Thymus (tissue), 11 donors: Measurements from ENCODE around the gene SRSF8. TPM values are rescaled to one million over a fixed set of nuclear protein-coding genes. Genes with fewer than 3 reads are reported as not detected.
"Not testable (repeated sequence)": the region's sequence is repeated elsewhere in the genome, so short reads cannot be mapped to it uniquely, and the experiment has no call there.

ENCODE experiments used
- DNase-seq, 9 donors: peaks; one replicate each; pipeline ENCODE4 v3.0.0-alpha.2; 2013; ENCODE audit warnings: low spot score in 9 of 9, low read depth in 6 of 9, missing footprints in 1 of 9
- H3K27ac ChIP-seq, 2 donors: one replicate each; pipeline ENCODE4 v1.5.1; 2013; ENCODE audit warnings: control low read depth in 1 of 2, low read depth in 1 of 2, low read length in 1 of 2, mild to moderate bottlenecking in 1 of 2, moderate library complexity in 1 of 2
- H3K27me3 ChIP-seq, 2 donors: one replicate each; pipeline ENCODE4 v1.5.1; 2013; ENCODE audit warnings: low read length in 1 of 2; ENCODE audit not compliant: control insufficient read depth in 2 of 2, insufficient read depth in 1 of 2
- H3K36me3 ChIP-seq, 2 donors: one replicate each; pipeline ENCODE4 v1.5.1; 2013; ENCODE audit warnings: low read length in 1 of 2, mild to moderate bottlenecking in 1 of 2, moderate library complexity in 1 of 2; ENCODE audit not compliant: control insufficient read depth in 2 of 2, insufficient read depth in 2 of 2
- H3K4me1 ChIP-seq, 2 donors: one replicate each; pipeline ENCODE4 v1.5.1; 2013; ENCODE audit warnings: low read length in 2 of 2; ENCODE audit not compliant: control insufficient read depth in 2 of 2, insufficient read depth in 2 of 2
- H3K4me3 ChIP-seq, 2 donors: one replicate each; pipeline ENCODE4 v1.5.1; 2013; ENCODE audit warnings: low read length in 2 of 2, control low read depth in 1 of 2, mild to moderate bottlenecking in 1 of 2
- H3K9me3 ChIP-seq, 2 donors: one replicate each; pipeline ENCODE4 v1.5.1; 2013; ENCODE audit warnings: low read length in 1 of 2, mild to moderate bottlenecking in 1 of 2; ENCODE audit not compliant: control insufficient read depth in 2 of 2, insufficient read depth in 1 of 2
- WGBS: extraction: QIAGEN DNeasy Blood & Tissue Kit; methylation state at CpG from one replicate; pipeline ENCODE4 v1.1.7; 2013; 5-methylcytosine and 5-hydroxymethylcytosine counted together
- polyA plus RNA-seq: library from polyadenylated mRNA; stranded (reverse); fragments of 200-250 nt; gene quantifications from one replicate; pipeline ENCODE4 v1.2.3, GENCODE V29; 2013
- total RNA-seq: library from RNA; stranded (reverse); fragments of 120-200 nt; gene quantifications from one replicate; pipeline ENCODE4 v1.2.4, GENCODE V29; 2013
- donor health status: healthy.

Gene SRSF8
- total and polyA plus RNA-seq, 2 donors, result 12.5 to 76.8 TPM

DNA sequence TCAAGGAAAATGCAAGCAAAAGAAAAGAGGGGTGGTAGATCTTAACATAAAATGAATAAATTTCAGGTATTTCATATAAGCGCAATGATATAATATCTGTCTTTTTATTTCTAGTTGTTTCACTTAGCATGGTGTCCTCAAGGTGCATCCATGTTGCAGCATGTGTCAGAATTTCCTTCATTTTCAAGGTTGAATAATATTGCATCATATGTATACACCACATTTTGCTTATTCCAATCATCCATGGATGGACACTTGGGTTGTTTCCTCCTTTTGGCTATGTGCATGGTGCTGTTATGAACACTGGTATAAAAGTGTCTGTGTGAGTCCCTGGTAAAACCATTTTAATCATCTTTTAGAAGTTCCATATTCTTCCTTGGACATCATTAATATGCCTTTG lies 24.5 kb upstream of the SRSF8 start:
- DNase-seq, result no peak
- Histone ChIP-seq H3K9me3 (no peaks in the 10 kb centered on the region), H3K4me1 (no peaks in the 10 kb centered on the region), H3K4me3 (no peak overlapping the region), H3K27ac (no peak overlapping the region), H3K36me3 (no peaks in the 10 kb centered on the region), H3K27me3 (peaks cover 7 to 17% of the 10 kb centered on the region in 2 donors)
- 100% methylated on average over 1 of the region's 1 CpG for WGBS

DNA sequence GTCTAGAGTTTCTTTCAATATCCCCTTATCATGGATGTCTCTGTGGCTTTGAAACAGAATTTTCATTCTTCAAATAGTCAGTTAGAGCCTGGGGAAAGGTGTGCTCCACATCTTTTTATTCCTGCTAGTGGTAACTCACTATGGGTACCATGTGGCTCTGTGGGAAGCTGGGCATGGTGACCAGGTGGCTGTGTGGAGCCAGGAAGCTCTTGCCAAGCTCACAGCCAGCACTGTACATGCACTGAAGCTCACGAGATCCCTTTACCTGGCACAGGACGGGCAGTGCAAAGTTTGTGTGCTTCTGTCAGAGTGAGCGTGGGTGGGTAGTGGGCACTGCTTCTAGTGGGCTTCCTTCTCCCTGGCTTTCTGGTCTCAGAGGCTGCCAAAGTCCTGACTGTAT lies 23.8 kb upstream of the SRSF8 start:
- Histone ChIP-seq H3K9me3 (no peaks in the 10 kb centered on the region), H3K36me3 (no peaks in the 10 kb centered on the region), H3K4me1 (no peaks in the 10 kb centered on the region), H3K4me3 (no peak overlapping the region), H3K27me3 (peaks cover 2 to 11% of the 10 kb centered on the region in 2 donors), H3K27ac (no peak overlapping the region)
- 95% methylated on average over 3 of the region's 3 CpGs for WGBS
- DNase-seq, result no peak

DNA sequence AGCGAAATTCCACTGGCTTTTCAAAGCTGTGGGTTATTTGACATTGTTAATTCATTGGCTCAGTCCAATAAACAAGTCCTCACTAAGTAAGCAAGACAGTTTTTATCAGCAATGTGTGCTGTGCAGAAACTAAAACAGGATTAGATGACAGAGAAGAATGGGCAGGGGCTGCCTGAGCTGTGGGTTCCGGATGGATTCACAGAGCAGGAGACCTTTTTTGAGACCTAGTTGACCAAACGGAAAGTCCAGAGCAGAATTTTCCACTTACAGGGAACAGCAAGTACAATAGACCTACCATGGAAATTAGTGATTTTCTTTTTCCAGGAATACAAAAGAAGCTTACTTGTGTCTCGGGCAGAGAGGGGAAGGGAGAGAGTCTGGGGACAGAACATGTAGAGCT lies 22.7 kb upstream of the SRSF8 start:
- no peak for DNase-seq
- Histone ChIP-seq H3K4me3 (no peak overlapping the region), H3K9me3 (no peaks in the 10 kb centered on the region), H3K4me1 (no peaks in the 10 kb centered on the region), H3K27me3 (peaks cover 0 to 5% of the 10 kb centered on the region in 2 donors), H3K27ac (no peak overlapping the region), H3K36me3 (no peaks in the 10 kb centered on the region)
- WGBS, result 92% methylated on average over 4 of the region's 4 CpGs

DNA sequence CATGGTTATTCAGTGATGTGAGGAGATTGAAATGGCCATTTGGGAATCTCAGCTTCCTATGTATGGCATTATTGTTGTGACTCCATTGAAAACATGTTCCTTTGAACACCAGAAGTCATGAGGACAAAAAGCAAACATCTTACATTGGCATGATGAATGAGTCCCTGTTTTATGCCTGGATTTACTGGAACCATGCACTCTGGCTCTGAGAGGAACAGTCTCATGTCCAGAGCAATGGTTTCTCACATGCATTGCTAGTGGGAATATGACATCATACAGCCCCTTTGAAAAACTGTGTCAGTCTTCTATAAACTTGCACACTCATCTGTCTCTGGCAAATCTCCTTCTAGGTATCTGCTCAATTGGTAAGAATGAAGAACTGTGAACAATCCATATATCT lies 20.9 kb upstream of the SRSF8 start:
- Histone ChIP-seq H3K36me3 (no peaks in the 10 kb centered on the region), H3K4me3 (no peak overlapping the region), H3K27me3 (peaks cover 0 to 5% of the 10 kb centered on the region in 2 donors), H3K27ac (no peak overlapping the region), H3K9me3 (peaks cover 0 to 5% of the 10 kb centered on the region in 2 donors), H3K4me1 (no peaks in the 10 kb centered on the region)
- DNase-seq, result no peak

DNA sequence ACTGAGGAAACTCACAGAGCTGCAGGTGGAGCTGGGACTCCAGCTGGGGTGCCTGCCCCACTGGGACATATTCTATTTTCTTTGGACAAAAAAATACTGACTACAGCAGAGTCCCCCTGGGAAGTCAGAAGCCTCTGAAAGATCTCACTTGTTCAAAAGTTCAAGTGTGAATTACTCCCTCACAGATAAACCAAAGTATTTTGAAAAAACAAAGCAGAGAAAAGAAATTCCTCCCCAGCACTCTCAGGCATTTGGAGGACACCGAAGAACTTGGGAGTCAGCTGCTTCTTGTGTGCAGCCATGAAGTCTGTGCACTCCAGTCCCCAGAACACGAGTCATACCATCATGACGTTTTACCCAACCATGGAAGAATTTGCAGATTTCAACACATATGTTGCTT lies 17.6 kb upstream of the SRSF8 start, which contains the start of gene KDM4F:
KDM4F (plus strand) TSS at position 301 of the 400 bp plus-strand sequence.
- WGBS, result 97% methylated on average over 3 of the region's 3 CpGs
- H3K27ac ChIP-seq, H3K4me1 ChIP-seq, H3K9me3 ChIP-seq, H3K4me3 ChIP-seq, DNase-seq, H3K36me3 ChIP-seq, H3K27me3 ChIP-seq: not testable (repeated sequence)

DNA sequence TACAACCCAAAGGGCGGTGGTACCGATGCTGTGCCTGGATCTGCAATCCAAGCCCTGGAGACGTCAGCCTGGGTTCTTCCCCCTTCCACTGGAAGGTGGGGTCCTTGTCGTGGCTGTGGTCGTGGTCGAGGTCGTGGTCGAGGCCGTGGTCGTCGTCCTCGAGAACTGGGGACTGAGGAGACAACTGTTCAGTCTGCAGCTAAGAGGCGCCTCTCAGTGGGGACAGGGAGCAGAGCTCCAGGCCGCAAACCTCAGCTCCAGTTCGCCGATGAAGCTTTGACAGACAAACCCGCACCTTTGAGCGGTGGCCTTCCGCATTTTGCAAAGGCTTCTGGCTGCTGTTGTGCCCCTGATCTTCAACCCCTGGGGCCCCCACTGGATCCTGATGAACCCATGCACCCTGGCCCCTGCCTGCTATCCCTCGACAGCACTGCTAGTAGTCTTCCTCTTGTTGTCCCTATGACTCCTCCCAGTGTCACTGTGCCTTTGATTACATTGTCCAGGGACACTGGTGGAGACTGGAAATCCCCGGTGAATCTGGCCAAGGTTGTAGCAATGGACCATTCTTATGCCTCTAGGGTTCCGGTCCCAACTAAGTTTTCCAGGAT lies 16.0 kb upstream of the SRSF8 start:
- no peaks in the 10 kb centered on the region for H3K27me3 ChIP-seq
- H3K36me3 ChIP-seq, result no peaks in the 10 kb centered on the region
- no peak overlapping the region for H3K27ac ChIP-seq
- H3K4me1 ChIP-seq, result no peaks in the 10 kb centered on the region
- 83% methylated on average over 22 of the region's 22 CpGs for WGBS
- H3K9me3 ChIP-seq, result peaks cover 0 to 5% of the 10 kb centered on the region in 2 donors
- no peak for DNase-seq
- H3K4me3 ChIP-seq, result no peak overlapping the region

DNA sequence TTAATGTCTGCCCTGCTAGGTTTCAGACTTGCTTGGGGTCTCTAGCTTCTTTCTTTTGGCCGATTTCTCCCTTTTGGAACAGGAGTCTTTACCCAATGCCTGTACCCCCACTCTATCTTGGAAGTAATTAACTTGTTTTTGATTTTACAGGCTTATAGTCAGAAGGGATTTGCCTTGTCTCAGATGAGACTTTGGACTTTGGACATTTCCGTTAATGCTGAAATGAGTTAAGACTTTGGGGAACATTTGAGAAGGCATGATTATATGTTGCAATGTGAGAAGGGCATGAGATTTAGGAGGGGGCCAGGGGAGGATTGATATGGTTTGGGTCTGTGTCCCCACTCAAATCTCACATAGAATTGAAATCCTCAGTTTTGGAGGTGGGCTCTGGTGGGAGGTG lies 12.4 kb upstream of the SRSF8 start:
- H3K36me3 ChIP-seq, result no peaks in the 10 kb centered on the region
- no peak overlapping the region for H3K27ac ChIP-seq
- WGBS, result 94% methylated on average over 2 of the region's 2 CpGs
- DNase-seq, result no peak
- peaks cover 0 to 5% of the 10 kb centered on the region in 2 donors for H3K9me3 ChIP-seq
- no peak overlapping the region for H3K4me3 ChIP-seq
- no peaks in the 10 kb centered on the region for H3K4me1 ChIP-seq
- H3K27me3 ChIP-seq, result no peaks in the 10 kb centered on the region

DNA sequence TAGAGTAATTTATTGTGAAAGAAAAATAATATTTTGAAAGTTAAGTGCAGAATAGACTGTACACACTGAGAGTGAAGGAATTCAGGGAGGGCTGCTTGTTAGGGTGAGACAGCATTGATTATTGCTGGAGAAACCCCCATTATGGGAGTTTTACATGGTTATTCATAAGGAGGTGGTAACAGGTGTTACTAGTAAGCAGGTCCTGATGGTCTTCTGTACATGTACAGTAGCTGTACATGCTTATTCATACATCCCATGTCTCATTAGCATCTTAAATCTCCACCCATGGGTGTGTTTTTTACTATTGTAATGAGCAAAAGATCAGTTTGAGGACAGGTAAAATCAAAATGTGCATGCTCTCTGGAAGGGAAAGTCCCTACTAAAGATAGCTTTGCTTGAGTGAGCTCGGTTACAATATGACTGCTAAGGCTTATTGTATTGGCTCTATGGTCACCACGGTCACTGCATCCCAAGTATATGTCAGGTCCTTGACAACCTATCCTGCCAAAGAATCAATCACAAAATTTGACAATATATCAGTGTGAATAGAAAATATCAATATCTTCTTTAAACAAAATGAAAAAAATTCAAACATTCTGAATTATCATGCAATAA lies 11.3 kb upstream of the SRSF8 start:
- H3K36me3 ChIP-seq, result no peaks in the 10 kb centered on the region
- H3K4me1 ChIP-seq, result no peaks in the 10 kb centered on the region
- no peaks in the 10 kb centered on the region for H3K27me3 ChIP-seq
- DNase-seq, result no peak
- H3K27ac ChIP-seq, result no peak overlapping the region
- 48% methylated on average over 2 of the region's 2 CpGs for WGBS
- H3K4me3 ChIP-seq, result no peak overlapping the region
- H3K9me3 ChIP-seq, result peaks cover 0 to 5% of the 10 kb centered on the region in 2 donors

DNA sequence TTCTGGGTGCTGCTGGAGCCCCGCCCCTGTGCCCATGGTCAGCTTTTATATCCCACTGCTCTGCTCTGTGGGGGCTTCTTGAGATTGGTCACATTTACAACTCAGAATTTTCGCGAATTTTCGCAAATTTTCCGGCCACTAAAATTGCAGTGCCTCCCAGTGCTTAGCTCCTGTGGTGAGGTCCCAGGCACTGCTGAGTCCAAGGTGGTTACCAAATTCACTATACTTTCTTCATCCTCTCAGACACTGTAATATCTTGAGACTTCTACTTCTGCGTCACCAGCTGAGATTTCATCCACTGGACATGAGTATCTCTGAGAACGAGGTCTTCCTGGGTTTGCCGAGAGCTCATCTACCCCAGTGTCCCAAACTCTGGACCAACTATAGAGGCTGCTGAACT lies 8.8 kb upstream of the SRSF8 start:
- WGBS, result 98% methylated on average over 8 of the region's 8 CpGs

More for the DNA sequence above, 8.8 kb upstream of the SRSF8 start:
- no peak for DNase-seq
- H3K27me3 ChIP-seq, result no peaks in the 10 kb centered on the region
- H3K9me3 ChIP-seq, result no peaks in the 10 kb centered on the region
- no peaks in the 10 kb centered on the region for H3K4me1 ChIP-seq
- no peak overlapping the region for H3K4me3 ChIP-seq
- no peak overlapping the region for H3K27ac ChIP-seq
- no peaks in the 10 kb centered on the region for H3K36me3 ChIP-seq
